Activated CD4-positive, CD25-positive, alpha-beta regulatory T cell (primary cell): Measurements from ENCODE around the gene ZNF800.

ENCODE experiments used
- DNase-seq, 4 experiments: peaks; one replicate each; lab custom pipeline; 2025; lab: John Stamatoyannopoulos, UW

ZNF800 gene

GRCh38 chr7:127347567-127348246 is 44.8 kb downstream of the ZNF800 start:
- DNase-seq, result peak; percentile 23 to 66 (median 48)

- DNase-seq, result no peak
These were observed 45.8 kb downstream of the ZNF800 start for GRCh38 chr7:127346575-127347256.

GRCh38 chr7:127342596-127342995 is 49.9 kb downstream of the ZNF800 start:
- no peak for DNase-seq

GRCh38 chr7:127338122-127338521 is 54.4 kb downstream of the ZNF800 start:
- DNase-seq, result no peak

GRCh38 chr7:127337581-127337980 is 54.9 kb downstream of the ZNF800 start:
- no peak for DNase-seq

GRCh38 chr7:127336458-127336857 is 56.0 kb downstream of the ZNF800 start:
- no peak for DNase-seq

GRCh38 chr7:127332880-127333279 is 59.6 kb downstream of the ZNF800 start:
- DNase-seq, result no peak

- no peak for DNase-seq
These were observed 62.4 kb downstream of the ZNF800 start for GRCh38 chr7:127330070-127330469.

GRCh38 chr7:127322832-127323493 is 69.5 kb downstream of the ZNF800 start:
- DNase-seq, result no peak

GRCh38 chr7:127322351-127322750 is 70.2 kb downstream of the ZNF800 start:
- no peak for DNase-seq

GRCh38 chr7:127320974-127321373 is 71.5 kb downstream of the ZNF800 start:
- no peak for DNase-seq
